Aorta (tissue), 5 donors: Measurements from ENCODE around the gene PRIMPOL. TPM values are rescaled to one million over a fixed set of nuclear protein-coding genes. Genes with fewer than 3 reads are reported as not detected.

Experiments used
- ATAC-seq: fragments of 200-7000 bp; cut with Tn5 transposase; one replicate; pipeline ENCODE4 v1.9.1; 2022; ENCODE audit warnings: moderate library complexity; ENCODE audit not compliant: low FRiP score
- DNase-seq, 2 donors: peaks; one replicate each; pipeline ENCODE4 v3.0.0-alpha.2; 2020
- H3K27ac ChIP-seq, 2 donors: one replicate each; pipeline ENCODE4 v1.5.1; 2013; ENCODE audit warnings: low read length in 2 of 2, mild to moderate bottlenecking in 2 of 2, moderate library complexity in 2 of 2, control low read depth in 1 of 2, inconsistent platforms in 1 of 2, low read depth in 1 of 2
- H3K27me3 ChIP-seq, 2 donors: one replicate each; pipeline ENCODE4 v1.6.1; 2013; ENCODE audit warnings: control low read depth in 1 of 2, low read length in 1 of 2, mild to moderate bottlenecking in 1 of 2, moderate library complexity in 1 of 2; ENCODE audit not compliant: insufficient read depth in 2 of 2, control insufficient read depth in 1 of 2
- H3K36me3 ChIP-seq, 2 donors: one replicate each; pipeline ENCODE4 v1.6.1; 2013; ENCODE audit warnings: control low read depth in 1 of 2, low read length in 1 of 2, mild to moderate bottlenecking in 1 of 2; ENCODE audit not compliant: insufficient read depth in 2 of 2, control insufficient read depth in 1 of 2
- H3K4me1 ChIP-seq, 2 donors: one replicate each; pipeline ENCODE4 v1.6.1; 2013; ENCODE audit warnings: low read length in 2 of 2, control low read depth in 1 of 2, mild to moderate bottlenecking in 1 of 2, moderate library complexity in 1 of 2; ENCODE audit not compliant: insufficient read depth in 2 of 2, control insufficient read depth in 1 of 2
- H3K4me3 ChIP-seq, 2 donors: one replicate each; pipeline ENCODE4 v1.5.1; 2013; ENCODE audit warnings: low read length in 2 of 2, control low read depth in 1 of 2, mild to moderate bottlenecking in 1 of 2
- H3K9me3 ChIP-seq: one replicate; pipeline ENCODE4 v1.6.1; 2013; ENCODE audit warnings: mild to moderate bottlenecking, low read length; ENCODE audit not compliant: control insufficient read depth
- WGBS, 2 donors: extraction: QIAGEN DNeasy Blood & Tissue Kit; methylation state at CpG; one replicate each; pipeline ENCODE4 v1.1.7; 2013; 5-methylcytosine and 5-hydroxymethylcytosine counted together
- intact Hi-C, 2 donors: fragments of 100-400 bp; cut with DNase I; formaldehyde crosslinking; loops; one replicate each; pipeline versions ENCODE4 v1.14.2 to v1.15.0; 2022
- polyA plus RNA-seq, 2 donors: library from polyadenylated mRNA; stranded (reverse); fragments of 200-250 nt; gene quantifications; one replicate each; pipeline ENCODE4 v1.2.3, GENCODE V29; 2013
- total RNA-seq, 2 donors: library from RNA; stranded (reverse); fragmentation: NEBNext Ultra II Directional; extraction: Animal tissue kit (Norgen Biotek cat#: 25700); gene quantifications; one replicate each; pipeline ENCODE4 v1.2.1, GENCODE V29; 2021
- donor health status: healthy with polysubstance abuse.
- donor health status: Bipolar disorder and iron deficiency.
- donor health status: DM: no; HTN: no; CAD: no.
- donor health status: DM: no; HTN: no; CAD: no.
- donor health status: DM: yes; HTN: yes; CAD: no.

The PRIMPOL gene
- total and polyA plus RNA-seq, 4 donors: 16.0 to 33.7 (median 27.9) TPM

DNA sequence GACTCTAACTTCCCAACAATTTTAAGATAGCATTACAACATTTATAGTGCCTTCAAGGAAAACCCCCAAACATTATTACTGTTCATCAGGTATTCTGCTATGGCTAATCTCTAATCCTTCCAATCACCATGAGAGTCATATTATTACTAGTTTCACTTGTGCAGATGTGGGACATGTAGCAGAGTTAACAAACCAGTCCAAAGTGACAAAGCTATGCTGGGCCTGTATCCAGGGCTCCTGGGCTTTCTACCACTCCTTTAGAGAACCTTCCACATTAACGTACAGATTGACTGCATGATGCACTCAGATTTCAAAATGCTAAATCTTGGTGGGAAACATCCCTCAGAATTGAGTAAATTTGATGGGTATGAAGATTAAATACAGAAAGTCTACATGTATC lies 16.7 kb upstream of the PRIMPOL start:
- intact Hi-C loops: no loop called here
- DNase-seq (no peak), ATAC-seq (no peak)
- H3K36me3 ChIP-seq: peaks cover 7 to 17% of the 10 kb centered on the region in 2 donors
- no peaks in the 10 kb centered on the region for H3K9me3 ChIP-seq
- H3K27me3 ChIP-seq: no peaks in the 10 kb centered on the region
- 64 to 74% methylated on average over 1 of the region's 1 CpG for WGBS, 2 donors
- no peak overlapping the region for H3K4me3 ChIP-seq
- H3K27ac ChIP-seq: no peak overlapping the region
- H3K4me1 ChIP-seq: no peaks in the 10 kb centered on the region

GRCh38 chr4:184635381-184635780 lies 14.2 kb upstream of the PRIMPOL start:
- Histone ChIP-seq H3K27me3 (no peaks in the 10 kb centered on the region), H3K4me1 (no peaks in the 10 kb centered on the region), H3K4me3 (no peak overlapping the region), H3K9me3 (no peaks in the 10 kb centered on the region), H3K36me3 (peaks cover 4 to 10% of the 10 kb centered on the region in 2 donors), H3K27ac (no peak overlapping the region)
- WGBS, 2 donors: 62 to 72% methylated on average over 3 of the region's 3 CpGs
- ATAC-seq (no peak), DNase-seq (no peak)
- intact Hi-C loops: no loop called here

DNA sequence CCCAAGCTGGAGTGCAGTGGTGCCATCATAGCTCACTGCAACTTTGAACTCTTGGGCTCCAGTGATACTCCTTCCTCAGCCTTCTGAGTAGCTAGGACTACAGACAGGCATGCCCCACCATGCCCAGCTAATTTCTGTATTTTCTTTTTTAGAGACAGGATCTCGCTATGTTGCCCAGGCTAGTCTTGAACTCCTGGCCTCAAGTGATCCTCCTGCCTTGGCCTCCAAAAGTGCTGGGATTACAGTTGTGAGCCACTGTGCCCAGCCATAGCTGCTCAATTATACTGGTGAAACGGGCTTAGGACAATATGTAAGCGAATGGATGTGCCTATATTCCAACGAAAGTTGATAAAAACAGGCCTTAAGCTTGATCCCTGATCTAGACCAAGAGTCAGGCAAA lies 13.4 kb upstream of the PRIMPOL start:
- no peak overlapping the region for H3K27ac ChIP-seq
- H3K4me1 ChIP-seq: no peaks in the 10 kb centered on the region
- no peak for ATAC-seq
- no peak overlapping the region for H3K4me3 ChIP-seq
- intact Hi-C loops: no loop called here
- H3K36me3 ChIP-seq: peaks cover 4 to 10% of the 10 kb centered on the region in 2 donors
- H3K27me3 ChIP-seq: no peaks in the 10 kb centered on the region
- DNase-seq: no peak
- 96 to 98% methylated on average over 4 of the region's 4 CpGs for WGBS, 2 donors
- no peaks in the 10 kb centered on the region for H3K9me3 ChIP-seq

DNA sequence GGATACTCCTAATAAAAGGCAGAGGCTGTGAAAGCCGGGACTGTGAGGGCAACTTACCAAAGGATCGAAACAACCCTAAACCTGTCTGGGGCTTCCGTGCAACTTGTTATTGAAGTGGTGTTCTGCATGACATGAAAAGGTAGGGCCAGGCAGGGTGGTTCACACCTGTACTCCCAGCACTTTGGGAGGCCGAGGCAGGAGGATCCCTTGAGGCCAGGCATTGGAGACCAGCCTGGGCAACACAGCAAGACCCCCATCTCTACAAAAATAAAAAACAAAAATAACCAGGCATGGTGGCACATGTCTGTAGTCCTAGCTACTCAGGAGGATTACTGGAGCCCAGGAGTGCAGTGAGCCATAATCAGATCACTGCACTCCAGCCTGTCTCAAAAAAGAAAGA lies 12.6 kb upstream of the PRIMPOL start:
- DNase-seq (no peak), ATAC-seq (no peak)
- H3K27me3 ChIP-seq: no peaks in the 10 kb centered on the region
- no peaks in the 10 kb centered on the region for H3K9me3 ChIP-seq
- 73 to 97% methylated on average over 4 of the region's 4 CpGs for WGBS, 2 donors
- peaks cover 4 to 10% of the 10 kb centered on the region in 2 donors for H3K36me3 ChIP-seq
- intact Hi-C loops: no loop called here
- no peaks in the 10 kb centered on the region for H3K4me1 ChIP-seq
- H3K4me3 ChIP-seq: no peak overlapping the region
- no peak overlapping the region for H3K27ac ChIP-seq

- no peaks in the 10 kb centered on the region for H3K9me3 ChIP-seq
- H3K36me3 ChIP-seq: peaks cover 4 to 6% of the 10 kb centered on the region in 2 donors
- ATAC-seq: no peak
- no peaks in the 10 kb centered on the region for H3K27me3 ChIP-seq
- no peak overlapping the region for H3K27ac ChIP-seq
- H3K4me3 ChIP-seq: no peak overlapping the region
- H3K4me1 ChIP-seq: no peaks in the 10 kb centered on the region
- DNase-seq: no peak
- intact Hi-C loops: loop anchor here (5.0 to 10.0 kb wide), 2 partner anchors 106 to 379 kb away; no protein-coding TSS in a partner anchor
- WGBS, 2 donors: 86 to 92% methylated on average over 3 of the region's 3 CpGs
These were observed 8.5 kb upstream of the PRIMPOL start for GRCh38 chr4:184641022-184641421.

DNA sequence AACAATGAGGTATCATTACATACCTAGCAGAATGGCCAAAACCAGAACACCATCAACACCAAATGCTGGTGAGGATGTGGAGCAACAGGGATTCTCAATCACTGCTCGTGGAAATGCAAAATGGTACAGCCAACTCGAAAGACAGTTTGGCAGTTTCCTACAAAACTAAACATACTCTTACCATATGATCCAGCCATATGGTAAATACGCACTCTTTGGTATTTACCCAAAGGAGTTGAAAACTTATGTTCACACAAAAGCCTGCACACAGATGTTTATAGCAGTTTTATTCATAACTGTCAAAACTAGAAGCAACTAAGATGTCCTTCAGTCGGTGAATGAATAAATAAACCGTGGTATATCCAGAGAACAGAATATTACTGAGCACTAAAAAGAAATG lies 8.1 kb upstream of the PRIMPOL start:
- DNase-seq: no peak
- H3K27ac ChIP-seq: no peak overlapping the region
- H3K36me3 ChIP-seq: peaks cover 4% of the 10 kb centered on the region in 2 donors
- WGBS, 2 donors: 95 to 97% methylated on average over 5 of the region's 5 CpGs
- H3K27me3 ChIP-seq: no peaks in the 10 kb centered on the region
- ATAC-seq: no peak
- intact Hi-C loops: loop anchor here (5.0 to 10.0 kb wide), 2 partner anchors 107 to 379 kb away; no protein-coding TSS in a partner anchor
- no peak overlapping the region for H3K4me3 ChIP-seq
- H3K9me3 ChIP-seq: no peaks in the 10 kb centered on the region
- no peaks in the 10 kb centered on the region for H3K4me1 ChIP-seq

DNA sequence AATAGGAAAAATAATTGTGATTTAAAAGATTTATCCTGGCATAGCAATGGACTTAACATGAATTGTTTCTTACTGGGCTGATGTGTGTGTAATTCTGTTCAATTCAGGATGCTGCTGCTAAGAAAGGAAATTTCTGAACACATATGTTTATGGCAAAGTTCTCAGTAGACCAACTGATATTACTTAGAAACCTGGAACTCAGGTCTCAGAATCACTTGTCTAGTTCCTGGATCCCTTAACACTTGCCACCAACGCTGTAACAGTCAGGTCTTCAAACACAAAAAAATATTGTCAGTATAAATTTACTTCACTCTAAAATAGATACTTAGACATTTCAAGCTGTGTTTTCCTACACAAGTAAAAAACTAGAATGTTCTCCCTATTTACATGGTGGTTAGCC lies 5.8 kb upstream of the PRIMPOL start:
- Histone ChIP-seq H3K27me3 (no peaks in the 10 kb centered on the region), H3K36me3 (no peaks in the 10 kb centered on the region), H3K27ac (no peak overlapping the region), H3K4me3 (no peak overlapping the region), H3K4me1 (peaks cover 0 to 4% of the 10 kb centered on the region in 2 donors), H3K9me3 (no peaks in the 10 kb centered on the region)
- DNase-seq: no peak
- 30 to 42% methylated on average over 1 of the region's 1 CpG for WGBS, 2 donors
- intact Hi-C loops: loop anchor here (5.0 to 10.0 kb wide), 2 partner anchors 109 to 381 kb away; no protein-coding TSS in a partner anchor
- ATAC-seq: no peak

- H3K36me3 ChIP-seq: no peaks in the 10 kb centered on the region
- no peaks in the 10 kb centered on the region for H3K9me3 ChIP-seq
- no peak for ATAC-seq
- H3K4me3 ChIP-seq: no peak overlapping the region
- peak overlapping the region in 1 of 2 donors; percentile 6 for H3K27ac ChIP-seq
- 50 to 57% methylated on average over 9 of the region's 9 CpGs for WGBS, 2 donors
- peaks cover 0 to 4% of the 10 kb centered on the region in 2 donors for H3K4me1 ChIP-seq
- H3K27me3 ChIP-seq: no peaks in the 10 kb centered on the region
- DNase-seq: no peak
- intact Hi-C loops: loop anchor here (5.0 to 10.0 kb wide), 5 partner anchors 88 to 382 kb away; partner anchors contain the start of genes CENPU (in 1 of the 2) and IRF2 (in 1 of the 2)
These were observed 4.8 kb upstream of the PRIMPOL start for GRCh38 chr4:184644553-184645307.
